DMS79 (cell line): ENCODE results near the gene SLF1.

Experiments
- DNase-seq: peaks from one replicate; lab custom pipeline; 2025; lab: John Stamatoyannopoulos, UW

SLF1 gene

DNA sequence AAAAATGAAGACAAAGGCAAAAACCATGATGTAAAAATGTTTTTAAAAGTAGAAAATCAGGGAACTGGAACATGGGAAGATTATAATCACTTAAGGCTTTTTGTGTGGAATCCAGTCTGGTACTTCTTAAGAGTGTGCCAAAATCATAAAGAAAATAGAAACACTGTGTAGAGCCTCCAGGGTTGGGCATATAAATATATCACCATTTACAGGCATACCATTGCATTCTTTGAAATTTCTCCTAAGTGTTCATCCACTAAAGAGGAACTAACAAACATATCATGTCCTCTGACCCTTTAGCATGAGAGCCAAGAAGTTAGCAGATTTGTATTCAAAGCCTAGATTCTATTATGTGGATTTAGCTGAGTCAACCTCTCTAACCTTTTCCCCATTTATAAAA lies 93.3 kb downstream of the SLF1 start:
- no peak for DNase-seq

GRCh38 chr5:94715768-94716167 lies 97.3 kb downstream of the SLF1 start:
- DNase-seq: no peak

- DNase-seq: no peak
These were observed 106.7 kb downstream of the SLF1 start for GRCh38 chr5:94725142-94725541.

- DNase-seq: no peak
These were observed 113.0 kb downstream of the SLF1 start for GRCh38 chr5:94731471-94731870.

DNA sequence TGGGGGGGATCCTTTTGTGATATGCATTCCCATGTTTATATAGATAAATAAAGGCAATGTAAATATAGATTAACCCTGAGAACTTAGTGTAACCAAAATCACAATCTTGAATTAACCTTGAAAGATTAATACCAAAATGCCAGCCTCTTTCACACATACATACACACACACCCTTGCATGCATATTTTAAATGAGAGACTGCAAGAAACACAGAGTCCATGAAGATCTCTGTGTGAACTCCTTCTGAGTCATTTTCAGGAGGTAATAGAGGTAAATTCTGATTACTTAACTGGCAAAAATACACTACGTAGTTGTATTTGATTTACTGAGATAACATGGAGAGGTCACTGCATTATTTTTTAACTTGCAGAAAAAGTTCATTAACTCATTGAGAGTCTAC lies 118.0 kb downstream of the SLF1 start:
- DNase-seq: no peak

- DNase-seq: no peak
These were observed 121.8 kb downstream of the SLF1 start for GRCh38 chr5:94740286-94740685.

GRCh38 chr5:94742852-94743251 lies 124.4 kb downstream of the SLF1 start:
- no peak for DNase-seq

- DNase-seq: no peak
These were observed 126.4 kb downstream of the SLF1 start for GRCh38 chr5:94744906-94745305.

- no peak for DNase-seq
These were observed 127.6 kb downstream of the SLF1 start for GRCh38 chr5:94745786-94746730.

GRCh38 chr5:94746731-94747124 lies 128.3 kb downstream of the SLF1 start:
- no peak for DNase-seq
